NT2/D1 (cell line): ENCODE results near the gene ABCA7.

Experiments used
- SUZ12 ChIP-seq: IDR thresholded peaks from 2 replicates; pipeline ENCODE4 v1.6.1; 2011; ENCODE audit not compliant: insufficient read length, insufficient read depth; ENCODE audit errors: extremely low read depth
- YY1 ChIP-seq: IDR thresholded peaks from 2 replicates; pipeline ENCODE4 v1.6.1; 2011; ENCODE audit not compliant: insufficient read length, insufficient read depth
- ZNF274 ChIP-seq: IDR thresholded peaks from 2 replicates; pipeline ENCODE4 v1.6.1; 2011; ENCODE audit warnings: mild to moderate bottlenecking, low read depth, low read length

- TF ChIP-seq SUZ12: no peak
- TF ChIP-seq YY1: no peak
- TF ChIP-seq ZNF274: no peak
These were observed 41.8 kb upstream of the ABCA7 start for GRCh38 chr19:998064-998463.
